NCI-H2029 (cell line): Measurements from ENCODE around the gene CSMD2.

Experiments
- DNase-seq: peaks from one replicate; lab custom pipeline; 2025; lab: John Stamatoyannopoulos, UW

CSMD2 gene

DNA sequence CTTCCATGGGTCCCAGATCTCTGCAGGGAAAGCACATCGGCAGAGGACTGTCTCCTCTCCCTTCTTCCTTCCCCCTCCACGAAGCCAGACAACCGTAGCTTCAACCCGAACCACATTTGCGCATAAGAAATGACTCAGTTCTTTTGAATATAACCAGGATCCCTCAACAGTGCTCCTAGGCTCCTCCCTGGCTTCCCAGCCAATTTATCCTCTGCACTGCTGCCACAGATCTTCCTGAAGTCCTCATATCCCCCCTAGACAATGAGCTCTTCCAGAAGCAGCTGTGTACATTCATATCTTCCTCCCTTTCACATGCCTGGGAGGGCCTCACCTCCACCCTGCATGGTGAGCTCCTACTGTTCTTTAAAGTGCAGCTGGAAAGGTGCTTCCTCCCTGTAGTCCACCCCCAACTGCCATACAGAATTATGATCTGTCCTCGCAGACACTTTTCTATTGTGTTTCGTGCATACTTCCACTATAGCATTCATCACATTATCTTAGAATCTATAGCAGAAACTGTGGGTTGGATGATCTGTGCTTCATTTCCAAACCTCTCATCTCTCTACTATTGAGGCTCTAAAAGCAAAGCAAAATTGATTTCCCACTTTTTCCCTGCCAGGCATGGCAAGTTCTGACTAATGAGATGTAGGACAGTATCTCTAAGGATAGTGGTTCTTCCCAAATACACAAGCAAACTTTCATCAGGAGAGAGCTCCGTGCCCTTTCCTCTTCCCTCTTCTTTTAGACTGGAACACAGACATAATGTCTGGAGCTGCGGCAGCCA is 480.4 kb downstream of the CSMD2 start:
- no peak for DNase-seq

DNA sequence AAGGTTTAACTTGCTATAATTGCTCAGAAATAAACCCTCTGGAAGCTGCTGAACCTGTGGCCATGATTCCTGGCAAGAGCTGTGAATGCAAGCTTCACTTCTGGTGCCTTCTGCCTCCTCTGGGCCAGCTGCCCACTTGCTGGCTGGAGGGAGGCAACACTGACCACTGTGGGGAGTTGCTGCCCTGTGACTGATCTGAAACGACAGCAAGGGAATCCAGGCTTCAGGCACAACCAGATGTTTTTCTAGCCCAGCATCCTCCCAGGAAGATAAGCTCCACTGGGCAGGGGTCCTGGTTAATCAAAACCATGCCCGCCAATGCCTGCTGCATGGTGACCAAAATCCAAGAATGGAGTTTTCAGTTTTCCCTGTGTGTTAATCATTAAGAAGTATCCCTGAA is 481.1 kb downstream of the CSMD2 start:
- DNase-seq: no peak

DNA sequence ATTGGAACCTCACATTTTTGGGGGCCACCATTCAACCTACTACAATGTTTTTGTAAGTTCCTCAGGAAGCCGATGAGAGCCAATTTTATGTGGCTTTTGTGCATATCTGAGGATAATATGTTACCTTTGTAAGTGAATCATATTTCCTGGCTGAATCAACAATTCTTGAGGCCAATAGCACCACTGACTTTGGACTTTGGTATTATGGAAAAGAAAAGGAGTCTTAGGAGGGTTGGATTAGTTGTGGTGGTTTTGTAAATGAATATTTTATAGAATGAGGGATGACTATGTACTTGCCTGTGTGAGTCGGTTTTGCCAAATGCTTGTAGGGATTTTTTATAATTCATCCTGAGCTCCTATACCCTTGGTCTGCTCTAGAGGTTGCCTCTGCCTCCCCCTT is 482.7 kb downstream of the CSMD2 start:
- no peak for DNase-seq

DNA sequence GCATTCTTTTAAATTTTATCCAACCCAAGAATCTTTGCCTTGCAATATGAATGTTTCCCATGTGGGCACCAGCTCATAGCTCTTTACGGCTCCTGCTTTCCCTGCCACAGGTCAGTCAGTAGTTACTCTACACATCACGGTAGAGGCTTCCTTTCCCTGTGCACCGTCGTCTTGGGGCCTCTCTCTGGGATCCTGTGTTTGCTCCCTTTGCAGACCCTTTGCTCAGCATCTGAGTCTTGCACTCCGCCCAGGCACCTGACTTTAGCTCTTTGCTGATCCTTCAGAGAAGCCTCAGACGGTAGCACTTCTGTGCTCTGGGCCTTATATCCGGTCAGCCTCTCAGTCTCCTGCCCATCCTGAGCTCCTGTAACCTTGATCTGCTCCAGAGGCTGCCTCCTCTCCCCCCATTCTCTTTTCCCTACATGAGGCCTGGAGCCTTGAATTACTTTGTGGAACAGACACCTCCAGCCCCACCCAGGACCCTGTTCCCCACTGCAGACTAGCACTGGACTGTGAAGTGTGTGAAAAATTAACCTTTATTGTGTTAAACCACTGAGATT is 484.7 kb downstream of the CSMD2 start:
- no peak for DNase-seq

DNA sequence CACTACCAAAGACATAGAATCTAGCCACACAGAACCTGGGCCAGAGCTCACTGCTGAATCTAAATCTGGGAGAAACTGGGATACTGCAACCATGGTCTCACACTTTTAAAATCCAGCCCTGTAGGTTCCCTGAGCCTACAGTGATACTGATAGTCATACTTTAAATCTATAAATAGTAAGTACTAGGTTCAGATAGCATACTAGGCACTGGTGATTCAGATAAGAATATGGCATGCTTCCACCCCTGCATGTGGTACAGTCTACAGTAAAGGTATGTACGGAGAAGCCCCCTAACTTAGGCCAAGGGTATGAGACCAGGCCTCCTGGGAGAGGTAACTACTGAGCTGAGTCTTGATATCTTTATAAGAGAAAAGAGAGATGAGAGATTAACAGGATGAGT is 494.5 kb downstream of the CSMD2 start:
- DNase-seq: no peak

DNA sequence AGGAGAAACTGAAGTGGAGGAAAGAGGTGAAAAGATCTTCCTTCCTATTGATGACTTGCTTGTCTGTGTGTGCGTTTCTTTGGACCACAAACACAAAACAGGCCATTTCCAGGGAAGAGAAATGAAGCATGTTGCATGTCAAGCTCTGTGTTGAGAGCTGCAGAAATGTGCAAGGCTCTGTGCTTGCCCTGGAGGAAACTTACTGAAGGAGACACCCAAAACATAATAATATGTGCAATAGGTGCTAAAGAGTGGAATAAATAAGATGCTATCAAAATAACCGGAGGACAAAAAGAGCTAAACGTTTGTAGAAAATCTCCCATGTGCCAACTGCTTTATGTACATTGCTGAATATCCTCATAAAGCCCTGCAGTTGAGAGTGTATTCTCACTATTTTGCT is 496.3 kb downstream of the CSMD2 start:
- no peak for DNase-seq

DNA sequence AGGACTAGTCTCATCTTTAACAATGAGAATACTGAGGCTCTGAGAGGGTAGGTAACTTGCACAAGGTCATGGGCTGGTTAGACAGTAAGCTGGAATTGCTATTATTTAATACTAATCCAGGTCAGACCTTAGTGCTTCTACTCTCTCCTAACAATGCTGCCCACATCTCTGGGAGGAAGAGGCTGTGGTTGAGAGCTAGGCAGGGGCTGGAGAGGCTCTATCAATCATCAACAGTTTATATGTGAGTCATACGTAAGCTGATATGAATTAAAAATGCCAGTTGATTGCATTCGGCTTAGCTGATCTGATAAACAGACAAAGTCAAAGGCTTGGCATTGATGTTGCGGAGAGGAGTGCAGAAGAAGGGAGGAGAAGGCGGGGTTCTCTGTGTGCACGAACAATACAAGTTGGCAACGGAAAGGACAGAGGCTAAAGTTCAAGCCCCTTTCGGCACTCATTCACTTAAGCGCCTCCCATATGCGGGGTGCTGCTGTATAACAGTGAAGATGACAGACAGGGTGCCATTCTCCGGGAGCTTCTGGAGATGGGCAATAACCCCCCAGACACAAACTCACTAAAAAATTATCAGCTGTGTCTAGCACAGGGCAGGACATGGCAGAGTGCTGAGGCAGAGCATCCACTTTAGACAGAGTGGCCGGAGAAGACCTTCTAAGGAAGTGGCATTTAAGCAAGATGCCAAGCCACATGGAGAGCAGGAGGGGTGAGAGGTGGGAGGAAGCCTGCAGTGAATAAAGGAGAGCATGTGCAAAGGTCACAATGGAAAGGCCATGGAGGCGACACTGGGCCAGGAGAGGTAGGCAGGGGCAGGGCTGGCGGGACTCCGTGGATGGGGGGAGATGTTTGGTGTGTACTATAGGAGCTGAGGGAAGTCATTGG is 497.4 kb downstream of the CSMD2 start:
- DNase-seq: no peak

DNA sequence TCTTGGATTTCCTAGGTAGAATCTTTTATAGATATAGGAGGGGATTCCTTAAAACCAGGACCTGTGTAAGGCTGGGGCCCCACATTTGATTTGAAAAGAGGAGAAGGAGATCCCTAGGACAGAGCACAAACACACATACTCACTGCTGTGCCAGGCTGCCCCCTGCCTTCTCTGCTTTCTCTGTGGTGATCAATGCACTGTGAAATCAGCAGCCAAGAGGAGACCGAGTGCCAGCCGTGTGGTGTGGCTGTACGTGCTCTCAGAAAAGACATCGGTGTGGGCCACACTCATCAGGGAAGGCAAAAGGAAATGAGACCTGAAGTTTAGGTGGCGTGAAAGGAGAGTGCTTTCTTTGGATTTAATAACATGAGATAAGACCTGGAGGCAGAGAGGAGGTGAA is 498.4 kb downstream of the CSMD2 start:
- DNase-seq: no peak

DNA sequence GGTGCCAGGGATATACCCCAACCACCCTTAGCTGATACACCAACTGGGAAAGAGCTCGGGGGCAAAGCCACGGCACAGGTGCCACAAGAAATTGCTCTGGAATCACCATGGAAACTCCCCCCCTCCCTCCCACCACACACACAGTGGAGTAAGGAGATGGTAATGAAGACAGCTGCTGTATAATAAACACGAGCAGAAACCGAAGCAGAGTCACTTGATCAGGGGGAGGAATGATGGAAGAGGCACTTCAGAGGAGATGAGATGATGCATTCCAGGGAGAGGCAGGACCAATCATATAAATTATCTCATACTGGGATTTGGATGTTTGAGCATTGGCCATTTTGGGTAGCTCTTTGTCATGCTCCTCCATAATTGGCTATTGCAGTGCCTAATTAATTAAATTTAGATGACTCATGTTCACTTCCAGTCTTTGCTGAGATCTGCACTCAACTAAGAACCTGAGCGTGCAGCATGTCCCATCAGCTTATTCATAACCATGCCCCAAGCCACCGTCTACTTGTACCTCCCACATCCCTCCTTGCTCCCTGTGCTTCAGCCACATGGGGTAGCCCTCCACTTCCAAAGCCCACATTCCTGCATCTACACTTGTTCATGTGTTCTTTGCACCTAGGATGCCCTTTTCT is 503.1 kb downstream of the CSMD2 start:
- DNase-seq: no peak

DNA sequence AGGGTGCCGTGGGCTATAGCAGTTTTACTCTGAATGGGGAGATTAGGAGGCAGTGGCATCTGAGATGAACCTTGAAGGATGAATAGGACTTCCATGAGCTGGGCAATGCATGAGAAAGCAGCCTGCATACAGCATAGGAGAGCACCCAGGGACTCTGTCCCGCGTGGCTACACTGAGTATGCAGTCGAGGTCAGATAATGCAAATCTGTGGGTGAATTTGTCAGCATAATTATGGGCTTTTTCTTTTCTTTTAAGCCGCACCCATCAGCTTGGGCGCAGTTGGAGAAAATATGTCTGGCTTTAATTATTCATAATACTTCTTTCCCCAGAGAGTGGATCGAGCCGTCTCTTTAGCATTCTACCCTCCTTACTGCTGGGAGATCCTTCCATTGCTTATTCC is 504.1 kb downstream of the CSMD2 start:
- DNase-seq: no peak

DNA sequence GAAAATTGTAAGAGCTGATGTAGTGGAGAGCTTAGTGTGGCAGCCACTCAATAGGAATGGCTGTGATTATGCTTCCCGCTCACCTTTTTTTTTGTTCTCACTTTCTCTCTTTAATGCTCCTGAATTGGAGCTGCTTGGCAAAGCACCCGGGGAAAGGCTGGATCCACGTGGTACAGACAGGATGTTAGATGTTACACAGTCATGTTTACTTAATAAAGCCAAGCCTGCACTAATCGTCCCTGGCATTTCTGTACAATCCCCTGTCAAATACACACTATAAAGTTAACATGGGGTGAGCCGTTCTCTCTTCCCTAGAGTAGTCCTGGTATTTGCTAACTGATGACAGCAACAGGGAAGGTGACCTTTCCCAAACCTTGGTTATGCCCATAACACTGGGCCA is 504.8 kb downstream of the CSMD2 start:
- peak; percentile 50 for DNase-seq

DNA sequence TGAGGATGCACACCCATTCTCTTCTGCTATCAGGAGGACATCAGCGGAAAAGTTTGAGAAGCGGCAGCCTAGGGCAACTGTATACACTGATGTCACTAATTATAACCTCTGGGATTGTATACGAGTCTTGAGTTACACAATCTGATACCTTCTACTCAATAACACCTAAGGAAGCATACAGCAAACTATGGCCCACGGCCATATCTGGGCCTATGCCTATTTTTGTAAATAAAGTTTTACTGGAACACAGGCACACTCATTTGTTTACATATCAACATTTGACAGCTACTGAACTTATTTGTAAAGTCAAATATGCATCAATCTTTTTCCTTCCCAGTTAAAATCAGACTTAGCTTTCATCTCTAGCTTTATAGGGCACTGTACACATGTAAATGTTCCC is 505.4 kb downstream of the CSMD2 start:
- DNase-seq: no peak

DNA sequence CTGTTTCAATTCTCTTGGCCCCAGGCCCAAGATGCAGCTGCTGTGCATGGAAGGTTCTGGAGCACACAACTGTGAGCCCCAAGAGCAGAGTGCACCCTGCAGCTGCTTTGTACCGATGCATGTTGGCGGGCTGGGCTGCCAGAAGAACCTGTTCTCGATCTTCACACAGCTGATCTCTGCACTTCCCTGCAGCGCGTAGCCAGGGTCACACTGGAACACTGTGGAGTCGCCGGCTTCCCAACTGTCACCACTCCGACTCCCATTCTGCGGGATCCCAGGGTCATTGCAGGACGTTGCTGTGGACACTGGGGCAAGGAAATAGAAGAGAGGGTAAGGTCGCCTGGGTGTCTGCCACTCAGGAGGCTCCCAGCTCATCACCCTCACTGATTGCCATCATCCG is 507.2 kb downstream of the CSMD2 start:
- no peak for DNase-seq

DNA sequence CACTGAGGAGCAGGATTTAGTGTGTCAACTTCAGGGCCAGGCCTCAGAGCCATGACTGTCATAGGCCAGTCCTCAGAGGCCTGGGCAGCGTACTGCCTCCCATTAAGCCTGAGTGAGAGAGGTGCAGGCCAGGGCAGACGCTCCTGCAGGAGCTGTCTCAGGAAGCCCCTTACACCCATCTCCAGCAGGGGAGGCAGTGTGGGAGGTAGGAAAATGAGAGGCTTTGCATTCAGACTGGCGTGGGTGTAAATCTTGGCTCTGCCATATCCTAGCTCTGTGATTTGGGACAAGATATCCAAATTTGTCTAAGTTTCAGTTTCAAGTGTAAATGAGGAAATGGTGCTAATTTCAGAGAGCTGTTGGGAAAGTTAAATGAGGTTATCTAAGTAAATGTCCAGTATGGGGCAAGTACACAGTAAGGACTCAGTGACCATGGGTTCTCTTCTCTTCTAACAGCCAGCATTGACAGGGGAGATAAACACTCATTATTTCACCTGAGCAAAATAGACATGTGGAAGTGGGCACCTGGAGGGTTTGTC is 508.5 kb downstream of the CSMD2 start:
- DNase-seq: no peak

DNA sequence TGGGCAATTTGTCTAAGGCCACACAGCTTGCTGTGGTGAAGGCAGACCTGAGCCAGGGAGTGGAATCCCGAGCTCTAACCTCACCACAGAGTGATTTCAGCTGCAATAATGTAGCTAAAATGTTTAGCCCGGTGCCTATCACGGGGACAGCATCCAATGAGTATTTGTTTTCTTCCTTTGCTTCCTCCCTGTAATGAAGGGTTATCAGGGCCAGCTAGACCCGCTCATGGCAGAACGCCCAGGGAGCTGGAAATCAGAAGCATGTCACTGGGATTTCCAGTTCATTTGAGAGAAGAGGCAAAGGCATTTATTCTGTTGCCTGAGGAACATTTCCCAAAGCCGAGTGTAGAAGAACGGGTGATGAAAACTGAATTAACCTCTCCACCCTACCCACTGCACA is 509.5 kb downstream of the CSMD2 start:
- DNase-seq: no peak

DNA sequence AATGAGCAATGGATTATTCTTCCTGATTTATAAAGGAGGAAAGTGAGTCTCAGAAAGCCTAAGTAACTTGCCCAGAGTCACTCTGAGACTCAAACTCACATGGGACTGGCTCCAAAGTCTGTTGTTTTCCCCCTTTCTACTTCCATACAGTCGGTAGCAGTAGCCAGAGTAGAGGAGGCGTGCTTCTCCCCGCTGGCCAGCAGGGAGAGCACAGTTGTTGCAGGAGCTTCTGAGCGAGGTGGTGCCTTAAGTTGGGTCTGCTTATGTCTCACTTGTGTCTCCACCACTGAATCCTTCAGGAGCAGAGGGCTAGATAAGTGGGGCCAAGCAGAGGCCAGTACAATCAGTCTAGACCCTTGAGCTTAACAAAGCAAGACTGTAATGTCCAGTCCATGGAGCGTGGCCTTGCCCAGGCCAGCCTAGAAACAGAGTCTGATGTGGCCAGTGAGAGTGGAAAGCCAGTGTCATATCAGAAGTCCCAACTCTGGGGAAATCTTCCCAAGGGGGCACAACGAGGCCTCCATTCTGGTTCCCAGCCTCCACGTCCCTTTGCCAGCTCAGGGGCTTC is 510.7 kb downstream of the CSMD2 start:
- DNase-seq: no peak

DNA sequence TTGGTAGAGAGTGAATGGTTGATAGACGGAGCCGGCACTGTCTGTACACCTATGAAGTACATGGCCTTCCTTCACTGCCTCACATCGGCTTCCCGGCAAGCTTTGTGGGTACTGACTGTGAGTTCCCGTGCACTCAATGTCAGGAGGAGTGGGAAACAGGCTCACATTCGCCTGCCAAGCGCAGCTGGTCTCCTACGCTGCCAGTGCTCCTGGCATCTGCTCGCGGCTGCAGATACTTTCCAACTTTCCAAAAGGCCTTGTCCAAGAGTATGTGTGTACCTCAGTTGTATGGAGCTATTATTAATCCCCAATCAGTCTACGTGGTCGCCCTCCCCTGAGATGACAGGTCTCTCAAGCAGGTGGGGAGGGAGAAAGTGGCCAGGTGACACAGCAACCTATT is 511.8 kb downstream of the CSMD2 start:
- no peak for DNase-seq

DNA sequence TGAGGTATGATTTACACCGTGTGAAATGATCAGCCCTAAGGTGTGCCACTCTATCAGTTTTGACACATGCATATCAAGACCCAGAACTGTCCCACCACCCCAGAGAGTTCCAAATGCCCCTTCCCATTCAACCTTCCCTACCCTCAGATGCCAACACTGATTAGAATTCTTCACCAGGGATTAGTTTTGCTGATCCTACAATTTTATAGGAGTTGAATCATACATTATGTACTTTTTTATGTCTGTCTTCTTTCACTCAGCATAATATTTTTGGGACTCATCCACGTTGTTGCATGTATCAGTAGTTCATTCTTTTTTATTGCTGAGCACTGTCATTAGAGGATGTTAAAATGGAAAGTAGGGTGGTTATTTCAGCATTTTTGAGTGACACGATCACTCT is 514.3 kb downstream of the CSMD2 start:
- no peak for DNase-seq

DNA sequence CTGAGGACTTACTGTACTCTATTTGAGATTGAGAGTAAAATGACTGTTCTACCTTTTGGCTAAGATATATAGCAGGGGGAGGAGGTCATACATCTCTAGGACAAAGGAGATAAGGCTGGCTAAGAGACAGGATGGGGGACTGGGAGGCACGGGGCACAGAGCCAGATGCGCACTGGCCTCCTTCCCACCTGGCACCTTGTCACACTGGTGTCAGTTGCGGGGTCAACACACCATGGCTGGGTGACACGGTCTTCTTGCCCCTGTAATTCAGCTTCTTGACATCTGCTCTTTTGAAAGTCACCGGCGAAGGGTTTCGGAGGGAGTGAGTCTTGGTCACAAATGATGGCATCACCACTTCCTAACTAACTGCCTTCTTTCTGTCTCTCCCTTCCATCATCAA is 515.3 kb downstream of the CSMD2 start:
- DNase-seq: no peak

DNA sequence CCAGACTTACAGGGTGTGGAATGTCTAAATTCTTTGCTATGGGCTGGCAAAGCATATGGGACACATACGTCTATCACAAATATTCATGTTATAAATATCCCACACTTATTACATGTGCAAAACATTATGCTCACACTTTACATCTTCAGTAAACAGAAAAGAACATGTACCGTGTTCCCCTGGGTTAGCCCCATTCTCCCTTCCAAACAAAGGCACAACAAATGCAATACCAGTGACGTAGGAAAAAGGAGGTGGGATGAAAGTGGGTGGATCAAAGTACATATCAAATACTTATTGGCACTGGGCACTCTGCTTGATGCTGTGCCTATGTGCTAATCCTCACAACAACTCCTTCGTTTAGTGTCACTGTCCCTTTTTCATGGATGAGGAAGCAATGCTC is 521.8 kb downstream of the CSMD2 start:
- DNase-seq: no peak

DNA sequence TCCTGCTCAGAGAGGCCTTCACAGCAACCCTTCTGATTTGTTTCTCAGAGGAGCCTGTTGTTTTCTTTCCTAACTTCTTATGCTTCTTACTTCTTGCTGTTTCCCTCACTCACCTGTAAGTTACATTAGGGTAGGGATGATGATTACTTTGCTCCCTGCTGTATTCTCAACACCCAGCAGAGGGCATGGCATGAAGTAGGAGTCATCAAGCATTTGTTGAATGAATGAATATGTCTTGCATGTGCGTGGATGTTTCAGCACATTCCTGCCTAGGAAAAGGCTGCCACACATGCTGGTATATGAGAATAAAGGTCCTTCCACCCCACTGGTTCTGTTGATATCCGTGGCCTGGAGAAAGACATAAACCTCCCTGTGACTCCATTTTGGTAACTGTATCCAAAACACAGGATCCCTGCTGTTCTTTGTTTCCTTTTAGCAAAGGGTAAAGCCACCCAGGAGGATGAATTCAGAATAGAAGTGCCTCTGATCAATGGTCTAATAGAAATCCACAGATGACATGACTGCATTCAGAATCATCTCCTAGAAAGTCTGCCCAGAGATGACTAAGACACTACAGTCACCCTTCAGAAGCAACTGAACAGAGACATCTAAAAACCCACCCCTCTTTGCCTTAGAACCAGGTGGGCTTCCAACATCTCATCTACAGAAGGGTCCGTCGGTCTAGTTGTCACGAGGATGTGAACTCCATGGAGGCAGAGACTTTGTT is 523.8 kb downstream of the CSMD2 start:
- no peak for DNase-seq
